GM19240 (cell line): Measurements from ENCODE around the gene KRTAP26-1.

ENCODE experiments used
- DNase-seq: peaks from one replicate; pipeline ENCODE4 v3.0.0; 2011; ENCODE audit warnings: low spot score; ENCODE audit not compliant: insufficient read length

Gene KRTAP26-1

GRCh38 chr21:30320215-30320614, at the start of gene KRTAP26-1:
TSS of gene KRTAP26-1 (minus strand) at chr21:30320315. CDS start at chr21:30320035, 280 bp downstream.
- DNase-seq = no peak

GRCh38 chr21:30355906-30356305, 35.8 kb upstream of the KRTAP26-1 start:
- no peak for DNase-seq

- no peak for DNase-seq
These were observed 34.3 kb upstream of the KRTAP26-1 start for GRCh38 chr21:30354308-30355005.

- DNase-seq = no peak
These were observed 31.4 kb upstream of the KRTAP26-1 start for GRCh38 chr21:30351534-30351933.

- DNase-seq = no peak
These were observed 29.5 kb upstream of the KRTAP26-1 start for GRCh38 chr21:30349572-30349971.

- no peak for DNase-seq
These were observed 28.4 kb upstream of the KRTAP26-1 start, which contains the start of gene KRTAP23-1 for GRCh38 chr21:30348506-30348905. TSS of gene KRTAP23-1 (minus strand) at chr21:30348606. CDS start at chr21:30348606, 0 bp downstream.

GRCh38 chr21:30345014-30345413, 24.9 kb upstream of the KRTAP26-1 start:
- DNase-seq = no peak

- no peak for DNase-seq
These were observed 20.8 kb upstream of the KRTAP26-1 start for GRCh38 chr21:30340714-30341573.

- no peak for DNase-seq
These were observed 18.6 kb upstream of the KRTAP26-1 start for GRCh38 chr21:30338717-30339116.

- no peak for DNase-seq
These were observed 17.7 kb upstream of the KRTAP26-1 start for GRCh38 chr21:30337772-30338171.

GRCh38 chr21:30337276-30337744, 17.2 kb upstream of the KRTAP26-1 start, which contains the start of gene KRTAP27-1:
TSS of gene KRTAP27-1 (minus strand) at chr21:30337694. CDS start at chr21:30337668, 26 bp downstream.
- DNase-seq = no peak

- DNase-seq = no peak
These were observed 16.5 kb upstream of the KRTAP26-1 start for GRCh38 chr21:30336596-30336995.

- DNase-seq = no peak
These were observed 13.6 kb upstream of the KRTAP26-1 start for GRCh38 chr21:30333736-30334135.

- no peak for DNase-seq
These were observed 12.6 kb upstream of the KRTAP26-1 start for GRCh38 chr21:30332681-30333080.

GRCh38 chr21:30329203-30329875, 9.2 kb upstream of the KRTAP26-1 start:
- DNase-seq = no peak

- no peak for DNase-seq
These were observed 6.3 kb upstream of the KRTAP26-1 start for GRCh38 chr21:30326390-30326789.

- DNase-seq = no peak
These were observed 4.4 kb downstream of the KRTAP26-1 start for GRCh38 chr21:30315701-30316100.

- no peak for DNase-seq
These were observed 13.2 kb downstream of the KRTAP26-1 start for GRCh38 chr21:30306884-30307283.

- no peak for DNase-seq
These were observed 15.0 kb downstream of the KRTAP26-1 start for GRCh38 chr21:30305136-30305535.

- no peak for DNase-seq
These were observed 30.9 kb downstream of the KRTAP26-1 start, which contains the start of gene KRTAP25-1 for GRCh38 chr21:30289215-30289614. TSS of gene KRTAP25-1 (minus strand) at chr21:30289514. CDS start at chr21:30289490, 24 bp downstream.

- DNase-seq = no peak
These were observed 37.3 kb downstream of the KRTAP26-1 start, which contains the start of gene KRTAP24-1 for GRCh38 chr21:30282850-30283249. TSS of gene KRTAP24-1 (minus strand) at chr21:30282950. CDS start at chr21:30282932, 18 bp downstream.
